Stimulated activated CD4-positive, alpha-beta T cell treated with anti-CD3 and anti-CD28 coated beads, Interleukin-12 subunit alpha, Interleukin-12 subunit beta, amount 100 ng/mL, for 4 hours (primary cell): ENCODE data around the gene BANP.
"Not testable (repeated sequence)": the region's sequence is repeated elsewhere in the genome, so short reads cannot be mapped to it uniquely, and the experiment has no call there.

Experiments used
- DNase-seq: peaks from one replicate; pipeline ENCODE4 v3.0.0-alpha.2; 2020

Gene BANP

GRCh38 chr16:88050952-88051660 lies 99.9 kb downstream of the BANP start:
- DNase-seq, result no peak

GRCh38 chr16:88052661-88053060 lies 101.4 kb downstream of the BANP start:
- no peak for DNase-seq

- not testable (repeated sequence) for DNase-seq
These were observed 102.2 kb downstream of the BANP start for GRCh38 chr16:88053479-88053878.

- DNase-seq, result no peak
These were observed 104.1 kb downstream of the BANP start for GRCh38 chr16:88055356-88055755.

- no peak for DNase-seq
These were observed 105.0 kb downstream of the BANP start for GRCh38 chr16:88056212-88056611.

- no peak for DNase-seq
These were observed 106.4 kb downstream of the BANP start for GRCh38 chr16:88057656-88058055.

GRCh38 chr16:88058136-88058535 lies 106.9 kb downstream of the BANP start:
- no peak for DNase-seq

GRCh38 chr16:88058817-88059216 lies 107.6 kb downstream of the BANP start:
- no peak for DNase-seq

- DNase-seq, result no peak
These were observed 108.6 kb downstream of the BANP start for GRCh38 chr16:88059701-88060386.

- no peak for DNase-seq
These were observed 109.4 kb downstream of the BANP start for GRCh38 chr16:88060524-88061219.

GRCh38 chr16:88061346-88062110 lies 110.3 kb downstream of the BANP start:
- DNase-seq, result no peak

- no peak for DNase-seq
These were observed 111.3 kb downstream of the BANP start for GRCh38 chr16:88062341-88063210.

- no peak for DNase-seq
These were observed 112.1 kb downstream of the BANP start for GRCh38 chr16:88063211-88063773.

GRCh38 chr16:88064011-88064888 lies 113.0 kb downstream of the BANP start:
- no peak for DNase-seq

GRCh38 chr16:88064889-88065746 lies 113.9 kb downstream of the BANP start:
- DNase-seq, result no peak

- no peak for DNase-seq
These were observed 114.5 kb downstream of the BANP start for GRCh38 chr16:88065747-88066142.

GRCh38 chr16:88066234-88066633 lies 115.0 kb downstream of the BANP start:
- DNase-seq, result no peak

GRCh38 chr16:88066680-88067529 lies 115.7 kb downstream of the BANP start:
- no peak for DNase-seq
